Sigmoid colon (tissue), 3 donors: Measurements from ENCODE around the gene FABP6.

Source experiments
- POLR2A ChIP-seq, 2 donors: fragments of 450-650 bp; IDR thresholded peaks; one replicate each; pipeline ENCODE4 v1.6.1; 2016; ENCODE audit warnings: antibody characterized with exemption in 2 of 2, mild to moderate bottlenecking in 2 of 2, moderate library complexity in 2 of 2
- TF ChIP-seq, protein P1 (sequence below), 4 experiments: fragments of 450-650 bp in 3 of 4; fragments of 200-600 bp in 1 of 4; IDR thresholded peaks; one replicate each; pipeline ENCODE4 v1.5.1; 2016 to 2019; ENCODE audit warnings: antibody characterized with exemption in 4 of 4, mild to moderate bottlenecking in 3 of 4, moderate library complexity in 2 of 4

DNA sequence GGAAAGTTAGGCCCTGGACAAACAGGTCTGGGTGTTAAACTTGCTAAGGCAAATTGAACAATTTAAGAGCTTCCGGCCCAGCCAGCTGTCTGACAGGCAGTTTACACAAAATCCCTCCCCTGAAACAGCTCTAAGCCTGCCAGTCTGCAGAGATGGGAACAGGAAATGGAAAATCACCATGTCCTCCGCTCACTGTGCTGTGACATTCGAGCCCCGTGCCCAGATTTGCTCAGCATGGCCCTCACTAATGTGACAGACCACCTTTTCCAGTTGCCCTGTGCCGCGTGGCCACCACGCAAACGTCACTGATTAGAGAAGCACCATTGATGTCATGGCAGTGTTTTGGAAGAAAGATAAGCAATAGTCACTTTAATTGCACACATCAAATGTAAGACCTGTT lies 42.1 kb downstream of the FABP6 start:
- TF ChIP-seq, protein P1, sequence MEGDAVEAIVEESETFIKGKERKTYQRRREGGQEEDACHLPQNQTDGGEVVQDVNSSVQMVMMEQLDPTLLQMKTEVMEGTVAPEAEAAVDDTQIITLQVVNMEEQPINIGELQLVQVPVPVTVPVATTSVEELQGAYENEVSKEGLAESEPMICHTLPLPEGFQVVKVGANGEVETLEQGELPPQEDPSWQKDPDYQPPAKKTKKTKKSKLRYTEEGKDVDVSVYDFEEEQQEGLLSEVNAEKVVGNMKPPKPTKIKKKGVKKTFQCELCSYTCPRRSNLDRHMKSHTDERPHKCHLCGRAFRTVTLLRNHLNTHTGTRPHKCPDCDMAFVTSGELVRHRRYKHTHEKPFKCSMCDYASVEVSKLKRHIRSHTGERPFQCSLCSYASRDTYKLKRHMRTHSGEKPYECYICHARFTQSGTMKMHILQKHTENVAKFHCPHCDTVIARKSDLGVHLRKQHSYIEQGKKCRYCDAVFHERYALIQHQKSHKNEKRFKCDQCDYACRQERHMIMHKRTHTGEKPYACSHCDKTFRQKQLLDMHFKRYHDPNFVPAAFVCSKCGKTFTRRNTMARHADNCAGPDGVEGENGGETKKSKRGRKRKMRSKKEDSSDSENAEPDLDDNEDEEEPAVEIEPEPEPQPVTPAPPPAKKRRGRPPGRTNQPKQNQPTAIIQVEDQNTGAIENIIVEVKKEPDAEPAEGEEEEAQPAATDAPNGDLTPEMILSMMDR (IDR thresholded peaks at IDR 0.05), result no peak
- TF ChIP-seq POLR2A (IDR thresholded peaks at IDR 0.05), result no peak
